Spleen (tissue), 11 donors: ENCODE results near the gene PTPN2. TPM values are rescaled to one million over a fixed set of nuclear protein-coding genes. Genes with fewer than 3 reads are reported as not detected.

Source experiments
- DNase-seq: peaks from one replicate; pipeline ENCODE4 v3.0.0-alpha.2; 2020
- H3K27ac ChIP-seq, 8 donors: fragments of 200-600 bp; sonication (generic) in 7 of 8; 1 replicate in 4 of 8; 2 replicates in 4 of 8; pipeline versions ENCODE4 v1.5.0 to v1.8.0; 2016 to 2021; ENCODE audit warnings: inconsistent platforms in 4 of 8, mild to moderate bottlenecking in 4 of 8, moderate library complexity in 1 of 8
- H3K27me3 ChIP-seq, 7 donors: fragments of 200-600 bp; sonication (generic) in 6 of 7; replicated peaks in 1 of 7; 1 replicate in 4 of 7; 2 replicates in 3 of 7; pipeline versions ENCODE4 v1.5.0 to v1.8.0; 2016 to 2021; ENCODE audit warnings: inconsistent platforms in 3 of 7, mild to moderate bottlenecking in 1 of 7
- H3K36me3 ChIP-seq, 6 donors: fragments of 200-600 bp; sonication (generic) in 5 of 6; 1 replicate in 4 of 6; 2 replicates in 2 of 6; pipeline versions ENCODE4 v1.5.0 to v1.8.0; 2016 to 2021; ENCODE audit warnings: inconsistent platforms in 2 of 6
- H3K4me1 ChIP-seq, 6 donors: fragments of 200-600 bp; sonication (generic) in 5 of 6; 1 replicate in 3 of 6; 2 replicates in 3 of 6; pipeline versions ENCODE4 v1.5.0 to v1.8.0; 2016 to 2021; ENCODE audit warnings: inconsistent platforms in 3 of 6
- H3K4me3 ChIP-seq, 8 donors: fragments of 200-600 bp; sonication (generic) in 7 of 8; 1 replicate in 4 of 8; 2 replicates in 4 of 8; pipeline versions ENCODE4 v1.5.0 to v1.8.0; 2016 to 2021; ENCODE audit warnings: inconsistent platforms in 4 of 8, mild to moderate bottlenecking in 4 of 8, moderate library complexity in 2 of 8
- H3K9me3 ChIP-seq, 8 donors: fragments of 200-600 bp; sonication (generic) in 7 of 8; 1 replicate in 4 of 8; 2 replicates in 4 of 8; pipeline versions ENCODE4 v1.5.0 to v1.8.0; 2016 to 2021; ENCODE audit warnings: inconsistent platforms in 4 of 8
- CTCF ChIP-seq, 11 experiments: fragments of 200-600 bp in 7 of 11; fragments of 450-650 bp in 4 of 11; sonication (generic) in 4 of 11; IDR thresholded peaks in 8 of 11; conservative IDR thresholded peaks in 3 of 11; 1 replicate in 7 of 11; 2 replicates in 4 of 11; pipeline versions ENCODE4 v1.4.0 to v1.8.0; 2016 to 2021; ENCODE audit warnings: antibody characterized with exemption in 11 of 11, inconsistent platforms in 4 of 11, mild to moderate bottlenecking in 1 of 11
- POLR2A ChIP-seq, 3 donors: fragments of 450-650 bp; IDR thresholded peaks; one replicate each; pipeline ENCODE4 v1.5.1; 2017; ENCODE audit warnings: antibody characterized with exemption in 3 of 3, mild to moderate bottlenecking in 1 of 3
- POLR2AphosphoS5 ChIP-seq, 3 donors: sonication (generic); formaldehyde crosslinking; IDR thresholded peaks; one replicate each; pipeline ENCODE4 v1.5.1; 2017; ENCODE audit warnings: antibody characterized with exemption in 3 of 3
- WGBS, 5 donors: extraction: QIAGEN DNeasy Blood & Tissue Kit in 3 of 5; methylation state at CpG; one replicate each; pipeline versions ENCODE4 v1.1.5 to v1.1.7; 2013 to 2018; 5-methylcytosine and 5-hydroxymethylcytosine counted together
- intact Hi-C: fragments of 100-400 bp; cut with DNase I; formaldehyde crosslinking; loops from one replicate; pipeline ENCODE4 v1.15.0; 2023; ENCODE audit warnings: low total_unique reads
- polyA plus RNA-seq, 3 donors: library from polyadenylated mRNA; stranded (reverse); fragments of 200-250 nt; gene quantifications; one replicate each; pipeline ENCODE4 v1.2.1, GENCODE V29; 2013
- total RNA-seq, 7 donors: library from RNA; depleted of rRNA in 3 of 7; stranded (reverse); fragments of >200 nt in 3 of 7; fragmentation: NEBNext Ultra II Directional in 4 of 7; extraction: Animal tissue kit (Norgen Biotek cat#: 25700) in 4 of 7; gene quantifications; one replicate each; pipeline versions ENCODE4 v1.1.0 to v1.2.1, GENCODE V29; 2016 to 2021
- donor health status: healthy with polysubstance abuse.
- donor health status: DM: no; HTN: no; CAD: no; lungs with moderate emphysema.
- donor health status: DM: no; HTN: no; CAD: no.
- donor health status: Bipolar disorder and iron deficiency.
- donor health status: healthy.
- donor health status: DM: no; HTN: no; CAD: no.
- donor health status: DM: yes; HTN: yes; CAD: no.

Gene PTPN2
- total and polyA plus RNA-seq, 10 donors, result 47.9 to 92.1 (median 63.3) TPM

GRCh38 chr18:12929477-12930083 is 45.5 kb upstream of the PTPN2 start:
- Histone ChIP-seq H3K4me1 (peaks cover 0 to 7% (median 5%) of the 10 kb centered on the region in 6 donors), H3K27me3 (no peaks in the 10 kb centered on the region), H3K4me3 (no peak overlapping the region), H3K9me3 (no peaks in the 10 kb centered on the region), H3K27ac (no peak overlapping the region), H3K36me3 (no peaks in the 10 kb centered on the region)
- no peak for DNase-seq
- no peak for TF ChIP-seq POLR2AphosphoS5 (IDR thresholded peaks at IDR 0.05)
- intact Hi-C loops, result no loop called here
- 75 to 85% (median 79%) methylated on average over 5 of the region's 5 CpGs for WGBS, 5 donors

GRCh38 chr18:12928641-12929040 is 44.6 kb upstream of the PTPN2 start:
- intact Hi-C loops, result no loop called here
- 84 to 91% (median 86%) methylated on average over 5 of the region's 5 CpGs for WGBS, 5 donors
- Histone ChIP-seq H3K36me3 (no peaks in the 10 kb centered on the region), H3K9me3 (no peaks in the 10 kb centered on the region), H3K4me1 (no peaks in the 10 kb centered on the region), H3K4me3 (no peak overlapping the region), H3K27ac (no peak overlapping the region), H3K27me3 (no peaks in the 10 kb centered on the region)
- no peak for DNase-seq
- TF ChIP-seq POLR2A (IDR thresholded peaks at IDR 0.05), result no peak
- no peak for TF ChIP-seq CTCF (IDR thresholded peaks at IDR 0.05 in 8 of 11, conservative IDR thresholded peaks at IDR 0.05 in 3 of 11)
- TF ChIP-seq POLR2AphosphoS5 (IDR thresholded peaks at IDR 0.05), result no peak

- WGBS, 5 donors, result 66 to 80% (median 78%) methylated on average over 4 of the region's 4 CpGs
- Histone ChIP-seq H3K4me1 (no peaks in the 10 kb centered on the region), H3K36me3 (no peaks in the 10 kb centered on the region), H3K4me3 (no peak overlapping the region), H3K9me3 (no peaks in the 10 kb centered on the region), H3K27ac (no peak overlapping the region), H3K27me3 (no peaks in the 10 kb centered on the region)
- intact Hi-C loops, result no loop called here
- TF ChIP-seq CTCF (IDR thresholded peaks at IDR 0.05 in 8 of 11, conservative IDR thresholded peaks at IDR 0.05 in 3 of 11) (no peak), POLR2A (IDR thresholded peaks at IDR 0.05) (no peak), POLR2AphosphoS5 (IDR thresholded peaks at IDR 0.05) (no peak)
- DNase-seq, result no peak
These were observed 44.2 kb upstream of the PTPN2 start for GRCh38 chr18:12928206-12928605.

GRCh38 chr18:12924616-12925015 is 40.6 kb upstream of the PTPN2 start:
- DNase-seq, result no peak
- Histone ChIP-seq H3K27ac (no peak overlapping the region), H3K9me3 (no peaks in the 10 kb centered on the region), H3K4me1 (peaks cover 0 to 8% (median 0%) of the 10 kb centered on the region in 6 donors), H3K4me3 (no peak overlapping the region), H3K36me3 (no peaks in the 10 kb centered on the region), H3K27me3 (no peaks in the 10 kb centered on the region)
- 83 to 92% (median 87%) methylated on average over 6 of the region's 6 CpGs for WGBS, 5 donors
- TF ChIP-seq POLR2A (IDR thresholded peaks at IDR 0.05), result no peak
- TF ChIP-seq POLR2AphosphoS5 (IDR thresholded peaks at IDR 0.05), result no peak
- no peak for TF ChIP-seq CTCF (IDR thresholded peaks at IDR 0.05 in 8 of 11, conservative IDR thresholded peaks at IDR 0.05 in 3 of 11)
- intact Hi-C loops, result no loop called here
